ENCODE measurements around the gene FAM222B. TPM values are rescaled to one million over a fixed set of nuclear protein-coding genes. Genes with fewer than 3 reads are reported as not detected.
"Not testable (repeated sequence)": the region's sequence is repeated elsewhere in the genome, so short reads cannot be mapped to it uniquely, and the experiment has no call there.

Gene FAM222B
- total RNA-seq, 1 experiment from 2014 or later: 0.46 TPM

DNA sequence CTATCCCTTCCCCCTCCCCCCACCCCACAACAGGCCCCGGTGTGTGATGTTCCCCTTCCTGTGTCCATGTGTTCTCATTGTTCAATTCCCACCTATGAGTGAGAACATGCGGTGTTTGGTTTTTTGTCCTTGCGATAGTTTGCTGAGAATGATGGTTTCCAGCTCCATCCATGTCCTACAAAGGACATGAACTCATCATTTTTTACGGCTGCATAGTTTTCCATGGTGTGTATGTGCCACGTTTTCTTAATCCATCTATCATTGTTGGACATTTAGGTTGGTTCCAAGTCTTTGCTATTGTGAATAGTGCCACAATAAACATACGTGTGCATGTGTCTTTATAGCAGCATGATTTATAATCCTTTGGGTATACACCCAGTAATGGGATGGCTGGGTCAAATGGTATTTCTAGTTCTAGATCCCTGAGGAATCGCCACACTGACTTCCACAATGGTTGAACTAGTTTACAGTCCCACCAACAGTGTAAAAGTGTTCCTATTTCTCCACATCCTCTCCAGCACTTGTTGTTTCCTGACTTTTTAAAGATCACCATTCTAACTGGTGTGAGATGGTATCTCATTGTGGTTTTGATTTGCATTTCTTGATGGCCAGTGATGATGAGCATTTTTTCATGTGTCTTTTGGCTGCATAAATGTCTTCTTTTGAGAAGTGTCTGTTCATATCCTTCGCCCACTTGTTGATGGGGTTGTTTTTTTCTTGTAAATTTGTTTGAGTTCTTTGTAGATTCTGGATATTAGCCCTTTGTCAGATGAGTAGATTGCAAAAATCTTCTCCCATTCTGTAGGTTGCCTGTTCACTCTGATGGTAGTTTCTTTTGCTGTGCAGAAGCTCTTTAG is 106.4 kb downstream of the FAM222B start:
- not testable (repeated sequence) for DNase-seq, H3K27me3 ChIP-seq, H3K4me3 ChIP-seq, H3K9me3 ChIP-seq, H3K36me3 ChIP-seq

- H3K27me3 ChIP-seq: no peaks in the 10 kb centered on the region
- no peaks in the 10 kb centered on the region for H3K36me3 ChIP-seq
- no peak for DNase-seq
- no peaks in the 10 kb centered on the region for H3K9me3 ChIP-seq
- no peak overlapping the region for H3K4me3 ChIP-seq
Measured at GRCh38 chr17:28735242-28735722, 107.3 kb downstream of the FAM222B start.

DNA sequence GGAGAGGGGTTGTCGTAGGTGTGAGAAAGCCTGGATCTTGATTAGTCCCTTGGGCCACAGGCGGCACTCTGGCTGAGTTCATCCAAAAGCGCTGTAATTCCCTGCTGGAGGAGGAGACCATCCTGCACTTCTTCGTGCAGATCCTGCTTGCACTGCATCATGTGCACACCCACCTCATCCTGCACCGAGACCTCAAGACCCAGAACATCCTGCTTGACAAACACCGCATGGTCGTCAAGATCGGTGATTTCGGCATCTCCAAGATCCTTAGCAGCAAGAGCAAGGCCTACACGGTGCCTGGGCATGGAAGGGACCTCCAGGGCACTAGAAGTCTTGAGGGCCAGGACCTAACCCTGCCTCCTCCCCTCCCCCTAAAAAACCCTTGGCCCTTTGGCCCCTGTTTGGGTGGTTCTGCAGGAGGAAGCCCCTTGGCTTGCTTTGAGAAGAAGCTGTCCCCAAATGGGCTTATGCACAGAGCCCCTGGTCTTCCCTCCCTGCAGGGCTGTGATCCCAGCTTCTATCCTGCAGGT is 107.8 kb downstream of the FAM222B start:
- Histone ChIP-seq H3K36me3 (no peaks in the 10 kb centered on the region), H3K27me3 (no peaks in the 10 kb centered on the region), H3K4me3 (no peak overlapping the region), H3K9me3 (no peaks in the 10 kb centered on the region)
- DNase-seq: no peak

DNA sequence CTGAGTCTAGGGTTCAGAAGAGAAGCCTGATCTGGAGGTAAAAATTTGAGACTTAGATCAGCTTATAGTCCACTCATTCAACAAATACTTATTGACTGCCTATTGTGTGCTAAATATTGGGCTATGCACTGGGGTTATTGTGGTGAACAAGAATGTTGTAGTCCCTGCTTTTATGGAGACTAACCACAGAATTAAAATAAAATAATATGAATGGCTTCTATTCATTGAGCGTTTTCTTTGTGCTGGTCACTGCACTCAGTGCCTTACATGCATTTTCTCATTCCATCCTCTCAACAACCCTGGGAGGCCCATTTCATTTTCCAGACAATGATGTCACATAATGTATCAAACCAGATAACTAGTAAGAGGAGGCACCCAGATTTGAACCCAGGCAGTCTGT is 109.2 kb downstream of the FAM222B start:
- Histone ChIP-seq H3K9me3 (no peaks in the 10 kb centered on the region), H3K36me3 (no peaks in the 10 kb centered on the region), H3K27me3 (no peaks in the 10 kb centered on the region), H3K4me3 (no peak overlapping the region)
- no peak for DNase-seq

GRCh38 chr17:28729950-28730330 is 112.7 kb downstream of the FAM222B start:
- H3K9me3 ChIP-seq: no peaks in the 10 kb centered on the region
- DNase-seq: no peak
- no peaks in the 10 kb centered on the region for H3K27me3 ChIP-seq
- no peak overlapping the region for H3K4me3 ChIP-seq
- peaks cover 5% of the 10 kb centered on the region for H3K36me3 ChIP-seq

GRCh38 chr17:28728364-28729200 is 114.0 kb downstream of the FAM222B start, which contains the start of gene NEK8:
Gene NEK8 (plus strand): TSS chr17:28728788. CDS start chr17:28728814, 26 bp downstream.
- Histone ChIP-seq H3K9me3 (no peaks in the 10 kb centered on the region), H3K36me3 (peaks cover 18% of the 10 kb centered on the region), H3K4me3 (peak within 1 kb of the TSS; percentile 69), H3K27me3 (no peaks in the 10 kb centered on the region)
- peak; percentile 97 for DNase-seq

- no peaks in the 10 kb centered on the region for H3K27me3 ChIP-seq
- H3K9me3 ChIP-seq: no peaks in the 10 kb centered on the region
- H3K4me3 ChIP-seq: peak overlapping the region; percentile 69
- DNase-seq: peak; percentile 91
- H3K36me3 ChIP-seq: peaks cover 36% of the 10 kb centered on the region
Measured at GRCh38 chr17:28726627-28727491, 115.7 kb downstream of the FAM222B start.

GRCh38 chr17:28726226-28726626 is 116.4 kb downstream of the FAM222B start, which contains the start of gene TLCD1:
Gene TLCD1 (minus strand): TSS chr17:28726233. CDS start chr17:28726097, 136 bp downstream.
- peak; percentile 78 for DNase-seq
- Histone ChIP-seq H3K9me3 (no peaks in the 10 kb centered on the region), H3K4me3 (peak within 1 kb of the TSS; percentile 69), H3K27me3 (no peaks in the 10 kb centered on the region), H3K36me3 (peaks cover 42% of the 10 kb centered on the region)

- DNase-seq: peak; percentile 92
- Histone ChIP-seq H3K36me3 (peaks cover 47% of the 10 kb centered on the region), H3K27me3 (no peaks in the 10 kb centered on the region), H3K9me3 (no peaks in the 10 kb centered on the region), H3K4me3 (peak overlapping the region; percentile 69)
Measured at GRCh38 chr17:28725660-28726225, 116.8 kb downstream of the FAM222B start.

DNA sequence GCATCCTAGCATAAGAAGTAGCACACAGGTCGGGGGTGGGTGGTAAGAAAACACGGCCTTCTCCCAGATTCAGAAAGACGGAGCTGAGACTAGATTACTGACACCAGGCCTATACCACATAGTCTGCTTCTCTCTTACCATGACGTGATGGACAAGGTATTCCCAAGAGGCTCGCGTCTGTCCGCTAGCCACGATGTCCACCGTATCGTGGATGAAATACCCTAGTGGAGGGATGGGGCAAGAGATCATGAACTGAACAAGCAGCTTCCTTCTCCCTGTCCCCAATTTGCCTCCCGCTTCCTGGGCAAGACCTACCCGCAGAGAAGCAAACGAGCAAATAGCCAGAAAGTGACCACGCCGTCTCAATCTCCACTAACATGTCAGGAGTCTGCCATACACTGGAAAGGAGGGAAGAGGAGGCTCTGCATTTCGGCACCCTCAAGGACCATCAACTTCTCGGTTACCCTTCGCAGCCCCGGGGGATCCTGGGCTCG is 117.4 kb downstream of the FAM222B start:
- H3K27me3 ChIP-seq: no peaks in the 10 kb centered on the region
- H3K36me3 ChIP-seq: peaks cover 52% of the 10 kb centered on the region
- no peaks in the 10 kb centered on the region for H3K9me3 ChIP-seq
- peak overlapping the region; percentile 69 for H3K4me3 ChIP-seq
- DNase-seq: peak; percentile 74

GRCh38 chr17:28724500-28725165 is 118.0 kb downstream of the FAM222B start:
- peak overlapping the region; percentile 69 for H3K4me3 ChIP-seq

GRCh38 chr17:28723836-28724499 is 118.6 kb downstream of the FAM222B start:
- H3K4me3 ChIP-seq: peak overlapping the region; percentile 3
- peaks cover 56% of the 10 kb centered on the region for H3K36me3 ChIP-seq

More at GRCh38 chr17:28724500-28725165, 118.0 kb downstream of the FAM222B start:
- H3K27me3 ChIP-seq: no peaks in the 10 kb centered on the region
- H3K36me3 ChIP-seq: peaks cover 56% of the 10 kb centered on the region
- no peaks in the 10 kb centered on the region for H3K9me3 ChIP-seq
- DNase-seq: no peak

GRCh38 chr17:28723159-28723835 is 119.3 kb downstream of the FAM222B start:
- Histone ChIP-seq H3K4me3 (peak overlapping the region; percentile 82), H3K9me3 (no peaks in the 10 kb centered on the region), H3K36me3 (peaks cover 56% of the 10 kb centered on the region), H3K27me3 (no peaks in the 10 kb centered on the region)
- DNase-seq: no peak

More at GRCh38 chr17:28723836-28724499, 118.6 kb downstream of the FAM222B start:
- not testable (repeated sequence) for H3K27me3 ChIP-seq, H3K9me3 ChIP-seq, DNase-seq
